Measurements from ENCODE around the gene POLR2E.
A peak's percentile ranks its signal among the peaks of the same experiment; 100 is the strongest.

Gene POLR2E

DNA sequence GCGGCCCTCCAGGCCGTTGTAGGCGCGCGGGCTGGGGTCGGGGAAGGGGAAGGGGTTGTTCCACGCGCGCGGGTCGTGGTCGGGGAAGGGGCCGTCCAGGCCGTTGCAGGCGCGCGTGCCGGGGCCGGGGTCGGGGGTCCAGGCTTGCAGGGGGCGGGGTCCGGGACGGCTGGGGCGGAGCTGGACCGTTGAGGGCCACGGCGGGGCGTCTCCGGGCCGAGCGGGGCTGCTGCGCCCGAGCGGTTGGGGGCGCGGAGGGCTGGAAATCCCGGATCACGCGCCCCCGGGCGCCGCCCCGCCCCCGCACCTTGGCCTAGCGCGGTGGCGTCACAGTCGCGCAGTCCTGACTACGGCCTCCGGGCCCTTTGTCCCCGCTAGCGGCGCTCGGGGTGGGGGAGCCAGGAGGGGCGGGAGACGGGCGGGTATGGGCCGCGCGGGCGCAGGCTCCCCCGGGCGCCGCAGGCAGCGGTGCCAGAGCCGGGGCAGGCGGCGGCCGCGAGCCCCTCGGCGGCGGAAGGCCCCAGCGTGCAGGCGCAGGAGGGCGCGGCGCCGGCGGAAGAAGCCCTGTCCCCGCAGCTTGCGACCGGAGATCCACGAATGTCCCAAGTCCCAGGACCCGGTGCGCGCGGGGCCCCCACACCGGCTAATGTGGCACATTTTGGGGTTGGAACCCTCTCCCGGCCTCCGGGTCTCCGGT is 9.3 kb upstream of the POLR2E start:
- peak overlapping the region; percentile 64 for H3K4me3 ChIP-seq (ENCODE audit: low read depth, low read length)
- TF ChIP-seq, protein P1, sequence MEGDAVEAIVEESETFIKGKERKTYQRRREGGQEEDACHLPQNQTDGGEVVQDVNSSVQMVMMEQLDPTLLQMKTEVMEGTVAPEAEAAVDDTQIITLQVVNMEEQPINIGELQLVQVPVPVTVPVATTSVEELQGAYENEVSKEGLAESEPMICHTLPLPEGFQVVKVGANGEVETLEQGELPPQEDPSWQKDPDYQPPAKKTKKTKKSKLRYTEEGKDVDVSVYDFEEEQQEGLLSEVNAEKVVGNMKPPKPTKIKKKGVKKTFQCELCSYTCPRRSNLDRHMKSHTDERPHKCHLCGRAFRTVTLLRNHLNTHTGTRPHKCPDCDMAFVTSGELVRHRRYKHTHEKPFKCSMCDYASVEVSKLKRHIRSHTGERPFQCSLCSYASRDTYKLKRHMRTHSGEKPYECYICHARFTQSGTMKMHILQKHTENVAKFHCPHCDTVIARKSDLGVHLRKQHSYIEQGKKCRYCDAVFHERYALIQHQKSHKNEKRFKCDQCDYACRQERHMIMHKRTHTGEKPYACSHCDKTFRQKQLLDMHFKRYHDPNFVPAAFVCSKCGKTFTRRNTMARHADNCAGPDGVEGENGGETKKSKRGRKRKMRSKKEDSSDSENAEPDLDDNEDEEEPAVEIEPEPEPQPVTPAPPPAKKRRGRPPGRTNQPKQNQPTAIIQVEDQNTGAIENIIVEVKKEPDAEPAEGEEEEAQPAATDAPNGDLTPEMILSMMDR (IDR thresholded peaks at IDR 0.05; ENCODE audit: low read depth, low read length), result no peak
- peak; percentile 81 for DNase-seq
- H3K27me3 ChIP-seq, result no peaks in the 10 kb centered on the region
- H3K36me3 ChIP-seq, result peaks cover 26% of the 10 kb centered on the region
- no peaks in the 10 kb centered on the region for H3K9me3 ChIP-seq
- no peaks in the 10 kb centered on the region for H3K4me1 ChIP-seq

DNA sequence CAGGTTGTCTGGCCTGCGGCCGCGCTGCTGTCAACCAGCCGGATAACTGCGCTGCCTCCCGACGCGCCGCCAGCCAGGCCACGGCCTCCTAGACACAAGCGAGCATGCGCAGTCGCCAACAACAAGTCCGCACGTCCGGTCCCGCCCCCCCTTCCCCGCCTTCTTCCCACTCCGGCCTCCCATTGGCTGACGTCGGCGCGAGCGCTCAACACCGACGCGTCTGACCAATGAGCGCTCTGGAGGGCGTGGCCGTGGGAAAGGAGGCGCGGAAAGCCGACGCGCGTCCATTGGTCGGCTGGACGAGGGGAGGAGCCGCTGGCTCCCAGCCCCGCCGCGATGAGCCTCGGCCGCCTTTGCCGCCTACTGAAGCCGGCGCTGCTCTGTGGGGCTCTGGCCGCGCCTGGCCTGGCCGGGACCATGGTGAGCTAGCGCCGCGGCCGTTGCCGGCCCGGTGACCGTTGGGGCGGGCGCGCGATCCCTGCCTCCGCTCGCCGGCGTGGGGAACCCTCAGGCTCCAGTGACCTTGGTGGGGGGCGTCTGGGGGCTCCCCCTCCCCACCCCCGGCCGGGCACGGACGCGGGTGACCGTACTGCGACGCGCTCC is 8.6 kb upstream of the POLR2E start, which contains the start of gene GPX4:
TSS of gene GPX4 (plus strand) at position 287 of the 603 bp plus-strand sequence. CDS start at position 337, 50 bp downstream.
- DNase-seq, result peak; percentile 99
- H3K36me3 ChIP-seq, result peaks cover 21% of the 10 kb centered on the region
- peak within 1 kb of the TSS; percentile 64 for H3K4me3 ChIP-seq (ENCODE audit: low read depth, low read length)
- H3K9me3 ChIP-seq, result no peaks in the 10 kb centered on the region
- TF ChIP-seq, protein P1 (IDR thresholded peaks at IDR 0.05; ENCODE audit: low read depth, low read length), result no peak
- no peaks in the 10 kb centered on the region for H3K4me1 ChIP-seq
- no peaks in the 10 kb centered on the region for H3K27me3 ChIP-seq

DNA sequence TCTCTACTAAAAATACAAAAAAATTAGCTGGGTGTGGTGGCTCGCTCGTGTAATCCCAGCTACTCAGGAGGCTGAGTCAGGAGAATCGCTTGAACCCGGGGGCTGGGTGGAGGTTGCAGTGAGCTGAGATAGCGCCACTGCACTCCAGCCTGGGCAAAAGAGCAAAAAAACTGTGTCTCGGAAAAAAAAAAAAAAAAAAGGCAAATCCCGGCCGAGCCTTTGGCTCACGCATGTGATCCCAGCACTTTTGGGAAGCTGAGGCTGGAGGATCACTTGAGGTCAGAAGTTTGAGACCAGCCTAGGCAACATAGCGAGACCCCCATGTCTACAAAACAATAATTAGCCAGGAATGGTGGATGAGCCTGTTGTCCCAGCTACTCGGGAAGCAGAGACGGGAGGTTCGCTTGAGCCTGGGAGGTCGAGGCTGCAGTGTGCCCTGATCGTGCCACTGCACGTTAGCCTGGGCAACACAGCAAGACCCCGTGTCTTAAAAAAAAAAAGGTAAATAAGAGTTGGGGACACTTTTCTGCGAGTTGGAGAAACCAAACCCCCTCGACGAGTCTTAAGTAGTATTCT is 8.0 kb upstream of the POLR2E start:
- Histone ChIP-seq H3K9me3 (no peaks in the 10 kb centered on the region), H3K4me3 (ENCODE audit: low read depth, low read length) (peak overlapping the region; percentile 16; the same call in 1 of the 2 replicates), H3K36me3 (peaks cover 18% of the 10 kb centered on the region), H3K27me3 (no peaks in the 10 kb centered on the region), H3K4me1 (no peaks in the 10 kb centered on the region)
- no peak for DNase-seq
- TF ChIP-seq, protein P1 (IDR thresholded peaks at IDR 0.05; ENCODE audit: low read depth, low read length), result no peak

DNA sequence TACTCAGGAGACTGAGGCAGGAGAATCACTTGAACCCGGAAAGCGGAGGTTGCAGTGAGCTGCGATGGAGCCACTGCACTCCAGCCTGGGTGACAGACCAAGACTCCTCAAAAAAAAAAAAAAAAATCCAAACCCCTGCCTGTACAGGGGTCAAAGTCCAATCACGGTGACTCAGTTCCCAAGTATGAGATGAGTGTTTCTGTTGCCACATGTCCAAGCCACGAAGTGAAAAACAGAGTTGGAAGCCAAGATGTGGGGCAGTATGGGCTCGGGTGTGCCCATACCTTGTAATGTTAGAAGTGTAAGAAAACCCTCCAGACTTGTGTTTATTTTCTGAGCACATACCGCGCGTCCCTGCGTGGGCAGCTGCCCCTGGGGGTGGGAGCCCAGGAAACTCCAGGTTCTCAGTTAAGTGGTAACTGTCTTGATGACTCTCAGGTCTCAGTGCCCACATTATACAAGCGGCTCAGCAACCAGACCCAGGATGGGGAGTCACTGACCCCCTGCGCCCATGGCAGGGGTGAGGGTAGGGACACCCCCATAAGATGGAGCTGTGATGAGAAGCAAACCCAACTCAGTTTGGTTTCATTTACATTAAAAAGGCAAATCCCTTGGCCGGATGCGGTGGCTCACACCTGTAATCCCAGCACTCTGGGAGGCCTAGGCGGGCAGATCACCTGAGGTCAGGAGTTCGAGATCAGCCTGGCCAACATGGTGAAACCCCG is 7.4 kb upstream of the POLR2E start:
- peaks cover 16% of the 10 kb centered on the region for H3K36me3 ChIP-seq
- TF ChIP-seq, protein P1 (IDR thresholded peaks at IDR 0.05; ENCODE audit: low read depth, low read length), result no peak
- no peak for DNase-seq
- H3K4me1 ChIP-seq, result no peaks in the 10 kb centered on the region
- H3K27me3 ChIP-seq, result no peaks in the 10 kb centered on the region
- no peak overlapping the region for H3K4me3 ChIP-seq (ENCODE audit: low read depth, low read length)
- H3K9me3 ChIP-seq, result no peaks in the 10 kb centered on the region

DNA sequence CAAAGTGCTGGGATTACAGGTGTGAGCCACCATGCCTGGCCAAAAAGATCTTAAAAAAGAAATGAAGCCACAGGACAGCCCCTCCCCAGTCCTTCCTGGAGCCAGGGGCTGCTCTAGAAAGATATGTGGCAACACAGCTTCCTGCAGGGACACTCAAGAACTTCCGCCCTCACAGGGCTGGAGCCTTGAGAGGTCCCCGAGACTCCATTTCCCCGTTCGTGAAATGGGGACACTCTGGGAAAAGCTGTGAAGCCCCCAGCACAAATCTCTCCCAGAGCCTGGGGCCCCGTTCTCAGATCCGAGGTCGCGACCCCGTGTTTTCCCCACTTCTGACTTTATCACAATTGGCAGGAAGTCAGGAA is 6.1 kb upstream of the POLR2E start:
- H3K27me3 ChIP-seq, result no peaks in the 10 kb centered on the region
- no peak overlapping the region for H3K4me3 ChIP-seq (ENCODE audit: low read depth, low read length)
- no peak for DNase-seq
- no peaks in the 10 kb centered on the region for H3K4me1 ChIP-seq
- TF ChIP-seq, protein P1 (IDR thresholded peaks at IDR 0.05; ENCODE audit: low read depth, low read length), result no peak
- H3K36me3 ChIP-seq, result peaks cover 4% of the 10 kb centered on the region
- H3K9me3 ChIP-seq, result no peaks in the 10 kb centered on the region
